ENCODE results near the gene ADAMTS2. TPM values are rescaled to one million over a fixed set of nuclear protein-coding genes. Genes with fewer than 3 reads are reported as not detected.

ADAMTS2 gene
- total and polyA plus RNA-seq, 5 donors from 2014 or later: 0.03 TPM; not detected in 4

GRCh38 chr5:179162351-179163235 lies 182.7 kb downstream of the ADAMTS2 start:
- Histone ChIP-seq H3K9me3 (ENCODE audit: control insufficient read depth in 2 of 2, low read length in 2 of 2) (peaks cover 0 to 2% of the 10 kb centered on the region in 2 experiments), H3K27ac (ENCODE audit: insufficient read depth, low read length, poor library complexity, severe bottlenecking) (no peak overlapping the region), H3K4me3 (ENCODE audit: low read depth, low read length) (no peak overlapping the region), H3K4me1 (ENCODE audit: control insufficient read depth, insufficient read depth, low read length, poor library complexity, severe bottlenecking) (peaks cover 9% of the 10 kb centered on the region), H3K36me3 (ENCODE audit: control insufficient read depth, insufficient read depth, low read length) (no peaks in the 10 kb centered on the region), H3K27me3 (ENCODE audit: control insufficient read depth, insufficient read depth, low read length) (no peaks in the 10 kb centered on the region)
- no peak for DNase-seq
- H3K27ac Mint-ChIP-seq: no peak overlapping the region
- no peak overlapping the region for H3K4me3 Mint-ChIP-seq
- no peaks in the 10 kb centered on the region for H3K36me3 Mint-ChIP-seq
- H3K27me3 Mint-ChIP-seq: no peaks in the 10 kb centered on the region
- H3K9me3 Mint-ChIP-seq: peaks cover 0 to 3% (median 0%) of the 10 kb centered on the region in 7 donors
- peaks cover 0 to under 1% (median 0%) of the 10 kb centered on the region in 4 donors for H3K4me1 Mint-ChIP-seq
- no peak for ATAC-seq (ENCODE audit: low read depth in 2 of 2)

GRCh38 chr5:179161901-179162300 lies 183.4 kb downstream of the ADAMTS2 start:
- Mint-ChIP-seq H3K9me3 (peaks cover 0 to 3% (median 0%) of the 10 kb centered on the region in 7 donors), H3K36me3 (no peaks in the 10 kb centered on the region), H3K4me3 (no peak overlapping the region), H3K27ac (no peak overlapping the region), H3K4me1 (no peaks in the 10 kb centered on the region), H3K27me3 (no peaks in the 10 kb centered on the region)
- no peak for DNase-seq
- ATAC-seq (ENCODE audit: low read depth in 2 of 2): no peak
- H3K9me3 ChIP-seq (ENCODE audit: control insufficient read depth in 2 of 2, low read length in 2 of 2): peaks cover 0 to 2% of the 10 kb centered on the region in 2 experiments
- peaks cover 2% of the 10 kb centered on the region for H3K4me1 ChIP-seq (ENCODE audit: control insufficient read depth, insufficient read depth, low read length, poor library complexity, severe bottlenecking)
- no peak overlapping the region for H3K4me3 ChIP-seq (ENCODE audit: low read depth, low read length)
- no peaks in the 10 kb centered on the region for H3K27me3 ChIP-seq (ENCODE audit: control insufficient read depth, insufficient read depth, low read length)
- H3K36me3 ChIP-seq (ENCODE audit: control insufficient read depth, insufficient read depth, low read length): no peaks in the 10 kb centered on the region
- H3K27ac ChIP-seq (ENCODE audit: insufficient read depth, low read length, poor library complexity, severe bottlenecking): no peak overlapping the region

DNA sequence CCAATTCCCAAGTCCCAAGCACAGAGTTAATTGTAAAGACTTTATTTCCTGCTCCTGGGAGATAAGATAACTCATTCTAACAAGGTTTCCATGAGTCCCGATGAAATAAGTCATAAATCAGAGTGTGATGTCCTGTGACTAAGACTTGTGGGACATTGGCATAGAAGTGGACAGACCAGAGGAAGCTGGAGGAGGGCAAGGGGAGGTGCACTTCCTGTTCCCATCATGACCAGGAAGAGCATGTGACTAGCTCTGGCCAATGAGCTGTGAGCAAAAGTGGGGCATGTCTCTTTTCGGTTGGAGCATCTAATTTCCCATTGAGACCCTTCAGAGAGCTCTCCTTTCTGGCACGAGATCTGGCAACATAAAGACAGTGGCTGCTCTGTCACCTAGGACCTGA lies 184.7 kb downstream of the ADAMTS2 start:
- Mint-ChIP-seq H3K27ac (no peak overlapping the region), H3K4me1 (no peaks in the 10 kb centered on the region), H3K36me3 (no peaks in the 10 kb centered on the region), H3K4me3 (no peak overlapping the region), H3K9me3 (peaks cover 0 to 3% (median 0%) of the 10 kb centered on the region in 7 donors), H3K27me3 (no peaks in the 10 kb centered on the region)
- H3K4me1 ChIP-seq (ENCODE audit: control insufficient read depth, insufficient read depth, low read length, poor library complexity, severe bottlenecking): no peaks in the 10 kb centered on the region
- no peak for DNase-seq
- no peaks in the 10 kb centered on the region for H3K27me3 ChIP-seq (ENCODE audit: control insufficient read depth, insufficient read depth, low read length)
- H3K27ac ChIP-seq (ENCODE audit: insufficient read depth, low read length, poor library complexity, severe bottlenecking): no peak overlapping the region
- H3K4me3 ChIP-seq (ENCODE audit: low read depth, low read length): no peak overlapping the region
- peaks cover 0 to 2% of the 10 kb centered on the region in 2 experiments for H3K9me3 ChIP-seq (ENCODE audit: control insufficient read depth in 2 of 2, low read length in 2 of 2)
- no peaks in the 10 kb centered on the region for H3K36me3 ChIP-seq (ENCODE audit: control insufficient read depth, insufficient read depth, low read length)
- ATAC-seq (ENCODE audit: low read depth in 2 of 2): no peak

DNA sequence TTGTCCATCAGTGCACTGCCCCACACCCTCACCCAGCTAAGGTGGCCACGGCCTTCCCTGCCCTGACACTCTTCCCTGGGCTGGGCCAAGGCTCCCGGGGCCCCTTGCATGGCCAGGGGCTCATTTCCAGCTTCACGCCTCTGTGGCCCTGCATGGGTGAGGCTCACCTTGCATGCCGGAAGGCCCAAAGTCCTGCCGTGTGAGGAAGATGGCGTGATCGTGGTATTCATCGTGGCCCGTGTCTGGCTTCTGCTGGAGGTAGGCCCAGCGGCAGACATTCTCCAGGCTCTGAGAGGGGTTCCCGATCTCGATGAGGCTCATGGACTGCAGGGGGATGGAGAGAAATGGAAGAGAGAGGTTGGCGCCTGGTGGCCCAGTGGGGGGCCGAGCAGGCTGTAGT lies 186.7 kb downstream of the ADAMTS2 start:
- Mint-ChIP-seq H3K4me3 (no peak overlapping the region), H3K36me3 (no peaks in the 10 kb centered on the region), H3K4me1 (peaks cover 0 to 2% (median 0%) of the 10 kb centered on the region in 4 donors), H3K9me3 (peaks cover 0 to 3% (median 0%) of the 10 kb centered on the region in 7 donors), H3K27me3 (no peaks in the 10 kb centered on the region), H3K27ac (no peak overlapping the region)
- Histone ChIP-seq H3K4me1 (ENCODE audit: control insufficient read depth, insufficient read depth, low read length, poor library complexity, severe bottlenecking) (no peaks in the 10 kb centered on the region), H3K27me3 (ENCODE audit: control insufficient read depth, insufficient read depth, low read length) (no peaks in the 10 kb centered on the region), H3K9me3 (ENCODE audit: control insufficient read depth in 2 of 2, low read length in 2 of 2) (peaks cover 0 to 2% of the 10 kb centered on the region in 2 experiments), H3K4me3 (ENCODE audit: low read depth, low read length) (no peak overlapping the region), H3K27ac (ENCODE audit: insufficient read depth, low read length, poor library complexity, severe bottlenecking) (no peak overlapping the region), H3K36me3 (ENCODE audit: control insufficient read depth, insufficient read depth, low read length) (no peaks in the 10 kb centered on the region)
- ATAC-seq (ENCODE audit: low read depth in 2 of 2): no peak
- DNase-seq: no peak

- no peaks in the 10 kb centered on the region for H3K9me3 ChIP-seq (ENCODE audit: control insufficient read depth in 2 of 2, low read length in 2 of 2)
- H3K4me3 ChIP-seq (ENCODE audit: low read depth, low read length): no peak overlapping the region
- H3K4me1 ChIP-seq (ENCODE audit: control insufficient read depth, insufficient read depth, low read length, poor library complexity, severe bottlenecking): no peaks in the 10 kb centered on the region
- H3K27ac ChIP-seq (ENCODE audit: insufficient read depth, low read length, poor library complexity, severe bottlenecking): no peak overlapping the region
- H3K36me3 ChIP-seq (ENCODE audit: control insufficient read depth, insufficient read depth, low read length): no peaks in the 10 kb centered on the region
- no peaks in the 10 kb centered on the region for H3K27me3 Mint-ChIP-seq
- ATAC-seq (ENCODE audit: low read depth in 2 of 2) (peak in 1 of 2 donors; percentile 18), DNase-seq (no peak)
- no peaks in the 10 kb centered on the region for H3K27me3 ChIP-seq (ENCODE audit: control insufficient read depth, insufficient read depth, low read length)
- no peaks in the 10 kb centered on the region for H3K36me3 Mint-ChIP-seq
- peak overlapping the region in 1 of 3 donors; percentile 76 for H3K27ac Mint-ChIP-seq
- H3K4me3 Mint-ChIP-seq: no peak overlapping the region
- H3K9me3 Mint-ChIP-seq: no peaks in the 10 kb centered on the region
- H3K4me1 Mint-ChIP-seq: peaks cover 0 to 2% (median 0%) of the 10 kb centered on the region in 4 donors
These were observed 190.0 kb downstream of the ADAMTS2 start for GRCh38 chr5:179154991-179155955.

DNA sequence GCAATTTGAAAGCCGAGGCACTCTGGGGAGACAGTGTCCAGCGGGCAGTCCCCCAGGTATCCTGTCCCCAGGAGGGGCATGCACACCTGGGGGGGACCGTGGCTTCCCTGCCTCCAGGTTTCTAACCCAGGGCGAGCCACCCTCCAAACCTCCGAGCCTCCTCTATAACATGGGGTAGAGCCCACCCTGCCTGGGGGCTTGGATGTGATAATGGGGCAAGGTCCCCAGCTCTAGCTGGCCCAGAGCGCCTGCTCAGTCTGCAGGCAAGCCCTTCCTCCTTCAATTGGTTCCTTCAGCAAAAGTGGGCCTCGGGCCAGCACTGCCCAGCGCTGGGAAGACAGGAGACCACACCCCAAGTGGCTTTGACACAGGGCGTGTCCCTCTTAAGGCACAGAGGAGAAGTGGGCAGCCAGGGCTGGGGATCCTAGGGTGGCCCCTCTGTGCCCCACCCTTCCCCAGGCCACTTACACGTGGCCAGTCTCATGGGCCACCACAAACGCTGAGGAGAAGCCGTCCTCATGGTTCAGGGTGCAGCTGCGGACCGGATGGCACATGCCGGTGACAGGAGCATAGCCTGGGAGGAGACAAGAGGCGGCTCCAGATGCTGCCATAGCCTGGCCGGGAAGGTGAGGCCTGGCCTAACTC lies 190.8 kb downstream of the ADAMTS2 start:
- ATAC-seq (ENCODE audit: low read depth in 2 of 2) (no peak), DNase-seq (no peak)
- no peaks in the 10 kb centered on the region for H3K27me3 Mint-ChIP-seq
- H3K27me3 ChIP-seq (ENCODE audit: control insufficient read depth, insufficient read depth, low read length): no peaks in the 10 kb centered on the region
- no peaks in the 10 kb centered on the region for H3K9me3 Mint-ChIP-seq
- H3K4me1 ChIP-seq (ENCODE audit: control insufficient read depth, insufficient read depth, low read length, poor library complexity, severe bottlenecking): no peaks in the 10 kb centered on the region
- H3K4me3 Mint-ChIP-seq: no peak overlapping the region
- no peak overlapping the region for H3K4me3 ChIP-seq (ENCODE audit: low read depth, low read length)
- no peaks in the 10 kb centered on the region for H3K36me3 Mint-ChIP-seq
- no peaks in the 10 kb centered on the region for H3K9me3 ChIP-seq (ENCODE audit: control insufficient read depth in 2 of 2, low read length in 2 of 2)
- H3K4me1 Mint-ChIP-seq: peaks cover 0 to 2% (median 0%) of the 10 kb centered on the region in 4 donors
- no peaks in the 10 kb centered on the region for H3K36me3 ChIP-seq (ENCODE audit: control insufficient read depth, insufficient read depth, low read length)
- H3K27ac ChIP-seq (ENCODE audit: insufficient read depth, low read length, poor library complexity, severe bottlenecking): no peak overlapping the region
- no peak overlapping the region for H3K27ac Mint-ChIP-seq

GRCh38 chr5:179153921-179154345 lies 191.3 kb downstream of the ADAMTS2 start:
- no peak overlapping the region for H3K27ac ChIP-seq (ENCODE audit: insufficient read depth, low read length, poor library complexity, severe bottlenecking)
- no peaks in the 10 kb centered on the region for H3K4me1 ChIP-seq (ENCODE audit: control insufficient read depth, insufficient read depth, low read length, poor library complexity, severe bottlenecking)
- Mint-ChIP-seq H3K27me3 (no peaks in the 10 kb centered on the region), H3K9me3 (no peaks in the 10 kb centered on the region), H3K4me1 (peaks cover 0 to 2% (median 0%) of the 10 kb centered on the region in 4 donors), H3K4me3 (no peak overlapping the region), H3K27ac (no peak overlapping the region), H3K36me3 (no peaks in the 10 kb centered on the region)
- DNase-seq (no peak), ATAC-seq (ENCODE audit: low read depth in 2 of 2) (no peak)
- no peaks in the 10 kb centered on the region for H3K9me3 ChIP-seq (ENCODE audit: control insufficient read depth in 2 of 2, low read length in 2 of 2)
- no peaks in the 10 kb centered on the region for H3K27me3 ChIP-seq (ENCODE audit: control insufficient read depth, insufficient read depth, low read length)
- H3K36me3 ChIP-seq (ENCODE audit: control insufficient read depth, insufficient read depth, low read length): no peaks in the 10 kb centered on the region
- H3K4me3 ChIP-seq (ENCODE audit: low read depth, low read length): no peak overlapping the region

Data from CD4-positive, CD25-positive, alpha-beta regulatory T cell (primary cell).